Heart left ventricle (tissue), 16 donors: Measurements from ENCODE around the gene ABCF3. TPM values are rescaled to one million over a fixed set of nuclear protein-coding genes. Genes with fewer than 3 reads are reported as not detected.
A peak's percentile ranks its signal among the peaks of the same experiment; 100 is the strongest.

Experiments used
- ATAC-seq, 4 donors: fragments of 200-7000 bp; cut with Tn5 transposase; one replicate each; pipeline ENCODE4 v1.9.1; 2020 to 2022; ENCODE audit warnings: moderate library complexity in 4 of 4, mild to moderate bottlenecking in 3 of 4, moderate number of reproducible peaks in 1 of 4
- DNase-seq, 5 donors: peaks; one replicate each; pipeline ENCODE4 v3.0.0-alpha.2; 2020
- H3K27ac ChIP-seq, 12 donors: fragments of 200-600 bp; sonication (generic) in 4 of 12; one replicate each; pipeline versions ENCODE4 v1.5.0 to v1.8.0; 2016 to 2022; ENCODE audit warnings: mild to moderate bottlenecking in 2 of 12
- H3K27me3 ChIP-seq, 9 donors: fragments of 200-600 bp; sonication (generic) in 2 of 9; one replicate each; pipeline versions ENCODE4 v1.5.1 to v1.8.0; 2016 to 2022; ENCODE audit warnings: mild to moderate bottlenecking in 3 of 9
- H3K36me3 ChIP-seq, 9 donors: fragments of 200-600 bp; sonication (generic) in 2 of 9; one replicate each; pipeline versions ENCODE4 v1.5.0 to v1.8.0; 2018 to 2022; ENCODE audit warnings: mild to moderate bottlenecking in 2 of 9
- H3K4me1 ChIP-seq, 12 donors: fragments of 200-600 bp; sonication (generic) in 4 of 12; one replicate each; pipeline versions ENCODE4 v1.5.0 to v1.8.0; 2016 to 2022; ENCODE audit warnings: mild to moderate bottlenecking in 3 of 12
- H3K4me3 ChIP-seq, 12 donors: fragments of 200-600 bp; sonication (generic) in 4 of 12; one replicate each; pipeline versions ENCODE4 v1.5.0 to v1.8.0; 2017 to 2022; ENCODE audit warnings: mild to moderate bottlenecking in 9 of 12, moderate library complexity in 4 of 12
- H3K9me3 ChIP-seq, 12 donors: fragments of 200-600 bp; sonication (generic) in 4 of 12; one replicate each; pipeline versions ENCODE4 v1.5.0 to v1.8.0; 2016 to 2022; ENCODE audit warnings: mild to moderate bottlenecking in 1 of 12
- CTCF ChIP-seq, 12 donors: fragments of 200-600 bp; sonication (generic) in 4 of 12; IDR thresholded peaks; one replicate each; pipeline versions ENCODE4 v1.5.0 to v1.8.0; 2018 to 2022; ENCODE audit warnings: antibody characterized with exemption in 12 of 12, mild to moderate bottlenecking in 5 of 12
- POLR2A ChIP-seq, 2 donors: fragments of 450-650 bp; IDR thresholded peaks; one replicate each; pipeline ENCODE4 v1.6.1; 2017; ENCODE audit warnings: antibody characterized with exemption in 2 of 2, mild to moderate bottlenecking in 2 of 2, moderate library complexity in 2 of 2
- WGBS, 4 donors: extraction: QIAGEN DNeasy Blood & Tissue Kit in 2 of 4; methylation state at CpG; one replicate each; pipeline versions ENCODE4 v1.1.5 to v1.1.7; 2013 to 2018; 5-methylcytosine and 5-hydroxymethylcytosine counted together
- intact Hi-C, 10 donors: fragments of 100-400 bp; cut with DNase I; formaldehyde crosslinking; loops; one replicate each; pipeline versions ENCODE4 v1.11.1 to v1.14.2; 2022
- long read RNA-seq, 3 donors: library from polyadenylated mRNA; unstranded; transcript quantifications; one replicate each; pipeline ENCODE4 v2.0.0, GENCODE V29; 2020 to 2021
- polyA plus RNA-seq, 2 donors: library from polyadenylated mRNA; stranded (reverse); fragments of 200-250 nt; gene quantifications; one replicate each; pipeline ENCODE4 v1.2.3, GENCODE V29; 2013
- total RNA-seq, 9 donors: library from RNA; depleted of rRNA in 2 of 9; stranded (reverse); fragments of >200 nt in 2 of 9; fragmentation: NEBNext Ultra II Directional in 3 of 9; extraction: Animal tissue kit (Norgen Biotek cat#: 25700) in 3 of 9; gene quantifications; one replicate each; pipeline versions ENCODE4 v1.1.0 to v1.2.4, GENCODE V29; 2016 to 2023
- donor health status: ischemic (EF 13 %, LVEDD 7.1; RV severe dilation, severe dysfunction).
- donor health status: healthy with polysubstance abuse.
- donor health status: DM: no; HTN: yes; CAD: no.
- donor health status: DM: no; HTN: no; CAD: no.
- donor health status: ischemic (EF 25% LVEDD 6.9; RV normal size, moderate dysfunction).
- donor health status: ischemic (EF 25% LVEDD 5.7; RV mildly dilated, moderate dysfunction).
- donor health status: healthy.
- donor health status: DM: yes; HTN: yes; CAD: no.
- donor health status: ischemic (EF 35%, LVEDD 5.7; RV mildly dilated, moderate dysfunction).
- donor health status: nonischemic (EF 11% LVEDD 7.7; RV severe dilation, severe dysfunction).
- donor health status: DM: yes; HTN: yes; CAD: no.
- donor health status: PGD.
- donor health status: ischemic (EF 29% LVEDD 5.4; RV normal size, mild dysfunction).
- donor health status: nonischemic (EF 23%, LVEDD 6.1; RV moderate dilation, normal function).

The ABCF3 gene
- total RNA-seq (10 to 100 TPM; 58.2 to 81.9 (median 69.2) TPM), polyA plus RNA-seq (10 to 100 TPM; 63.4 to 80.5 TPM)
- long read RNA-seq, donor 1, transcript ABCF3-203 (21 exons, 2,624 nt), result major isoform, 128 of 173 reads
- long read RNA-seq, donor 1, partial matches to known transcripts, result 10 of 173 reads
- long read RNA-seq, donor 1, other reads (novel, unspliced or antisense), result 34 of 173 reads
- long read RNA-seq, donor 2, transcript ABCF3-203 (21 exons, 2,624 nt), result major isoform, 532 of 654 reads
- long read RNA-seq, donor 2, partial matches to known transcripts, result 25 of 654 reads
- long read RNA-seq, donor 2, other reads (novel, unspliced or antisense), result 93 of 654 reads
- long read RNA-seq, donor 3, transcript ABCF3-203 (21 exons, 2,624 nt), result major isoform, 163 of 209 reads
- long read RNA-seq, donor 3, partial matches to known transcripts, result 12 of 209 reads
- long read RNA-seq, donor 3, other reads (novel, unspliced or antisense), result 33 of 209 reads

GRCh38 chr3:184186184-184186901, at the start of gene ABCF3:
TSS of gene ABCF3 (plus strand) at chr3:184186199. CDS start at chr3:184186208, 9 bp downstream.
- WGBS, 4 donors, result 0 to 1% (median 0%) methylated on average over 13 to 45 of the region's 45 CpGs
- intact Hi-C loops, result loop anchor here in 8 of 10 donors (1.0 to 10.0 kb wide), 10 partner anchors 12 to 128 kb away; partner anchors contain the start of genes EIF2B5 (in 5 of the 8), ALG3 (in 4 of the 8), EEF1AKMT4 (in 4 of the 8) and EIF4G1 (in 2 of the 8)
- ATAC-seq (peak; percentile 16 to 55 (median 38)), DNase-seq (peak in 4 of 5 donors; percentile 57 to 82 (median 71))
- Histone ChIP-seq H3K36me3 (peaks cover 7 to 79% (median 70%) of the 10 kb centered on the region in 9 donors), H3K4me1 (peaks cover 0 to 33% (median 24%) of the 10 kb centered on the region in 12 donors), H3K9me3 (no peaks in the 10 kb centered on the region), H3K27me3 (no peaks in the 10 kb centered on the region), H3K4me3 (peak within 1 kb of the TSS; percentile 55 to 99 (median 92)), H3K27ac (peak within 1 kb of the TSS; percentile 54 to 96 (median 92))
- no peak for TF ChIP-seq CTCF (IDR thresholded peaks at IDR 0.05)
- peak in 1 of 2 donors; percentile 11 for TF ChIP-seq POLR2A (IDR thresholded peaks at IDR 0.05)

DNA sequence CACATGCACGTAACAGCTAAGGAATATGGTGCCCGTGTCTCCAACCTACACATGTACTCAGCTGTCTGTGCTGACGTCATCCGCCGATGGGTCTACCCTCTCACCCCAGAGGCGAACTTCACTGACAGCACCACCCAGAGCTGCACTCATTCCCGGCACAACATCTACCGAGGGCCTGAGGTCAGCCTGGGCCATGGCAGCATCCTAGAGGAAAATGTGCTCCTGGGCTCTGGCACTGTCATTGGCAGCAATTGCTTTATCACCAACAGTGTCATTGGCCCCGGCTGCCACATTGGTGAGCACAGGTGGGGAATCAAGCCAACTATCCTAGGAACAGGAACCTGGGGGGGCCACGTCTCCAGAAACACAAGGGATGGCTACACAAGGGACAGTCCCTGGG, 45.6 kb upstream of the ABCF3 start:
- Histone ChIP-seq H3K36me3 (peaks cover 0 to 84% (median 76%) of the 10 kb centered on the region in 9 donors), H3K9me3 (no peaks in the 10 kb centered on the region), H3K27ac (no peak overlapping the region), H3K27me3 (no peaks in the 10 kb centered on the region), H3K4me1 (peaks cover 0 to 28% (median 20%) of the 10 kb centered on the region in 12 donors), H3K4me3 (no peak overlapping the region)
- TF ChIP-seq POLR2A (IDR thresholded peaks at IDR 0.05), result no peak
- no peak for DNase-seq
- intact Hi-C loops, result loop anchor here in 5 of 10 donors (5.0 to 10.0 kb wide), 5 partner anchors 42 to 374 kb away; partner anchors contain the start of genes ALG3 (in 2 of the 5) and EEF1AKMT4 (in 2 of the 5)
- 86 to 90% (median 88%) methylated on average over 10 of the region's 10 CpGs for WGBS, 4 donors
- no peak for ATAC-seq

GRCh38 chr3:184142199-184142598, 43.8 kb upstream of the ABCF3 start:
- DNase-seq (no peak), ATAC-seq (no peak)
- Histone ChIP-seq H3K9me3 (no peaks in the 10 kb centered on the region), H3K27me3 (no peaks in the 10 kb centered on the region), H3K36me3 (peaks cover 0 to 97% (median 92%) of the 10 kb centered on the region in 9 donors), H3K27ac (no peak overlapping the region), H3K4me1 (peaks cover 0 to 17% (median 7%) of the 10 kb centered on the region in 12 donors), H3K4me3 (no peak overlapping the region)
- TF ChIP-seq CTCF (IDR thresholded peaks at IDR 0.05) (no peak), POLR2A (IDR thresholded peaks at IDR 0.05) (no peak)
- WGBS, 4 donors, result 91 to 95% (median 93%) methylated on average over 7 of the region's 7 CpGs
- intact Hi-C loops, result loop anchor here in 5 of 10 donors (5.0 to 10.0 kb wide), 5 partner anchors 40 to 373 kb away; partner anchors contain the start of genes ALG3 (in 2 of the 5) and EEF1AKMT4 (in 2 of the 5)

GRCh38 chr3:184143327-184143726, 42.7 kb upstream of the ABCF3 start:
- Histone ChIP-seq H3K27ac (no peak overlapping the region), H3K36me3 (peaks cover 0 to 86% (median 84%) of the 10 kb centered on the region in 9 donors), H3K27me3 (no peaks in the 10 kb centered on the region), H3K9me3 (no peaks in the 10 kb centered on the region), H3K4me1 (peaks cover 0 to 15% (median 3%) of the 10 kb centered on the region in 12 donors), H3K4me3 (no peak overlapping the region)
- 89 to 93% (median 92%) methylated on average over 3 of the region's 3 CpGs for WGBS, 4 donors
- ATAC-seq (no peak), DNase-seq (no peak)
- TF ChIP-seq CTCF (IDR thresholded peaks at IDR 0.05) (no peak), POLR2A (IDR thresholded peaks at IDR 0.05) (no peak)
- intact Hi-C loops, result loop anchor here in 5 of 10 donors (5.0 to 10.0 kb wide), 5 partner anchors 39 to 371 kb away; partner anchors contain the start of genes ALG3 (in 2 of the 5) and EEF1AKMT4 (in 2 of the 5)
